B cell (primary cell): Measurements from ENCODE around the gene ANGPTL5. TPM values are rescaled to one million over a fixed set of nuclear protein-coding genes. Genes with fewer than 3 reads are reported as not detected.

ENCODE experiments used
- ATAC-seq: fragments of 200-7000 bp; cut with Tn5 transposase; one replicate; pipeline ENCODE4 v1.10.0; 2021; ENCODE audit warnings: low read depth, mild to moderate bottlenecking, moderate number of reproducible peaks, moderate library complexity
- CTCF ChIA-PET: fragments of 350-600 bp; sonication (Branson Sonifier 250); formaldehyde crosslinking; loops from one replicate; lab custom pipeline; 2021; ENCODE audit warnings: antibody characterized with exemption, inconsistent platforms; lab: Charles Lee
- POLR2A ChIA-PET: fragments of 350-600 bp; sonication (Branson Sonifier 250); formaldehyde crosslinking; loops from one replicate; lab custom pipeline; 2021; ENCODE audit warnings: antibody characterized with exemption; lab: Charles Lee
- DNase-seq: peaks from one replicate; pipeline ENCODE4 v3.0.0; 2013
- H2AFZ ChIP-seq: 2 replicates; pipeline ENCODE4 v1.6.1; 2012; ENCODE audit warnings: mild to moderate bottlenecking, low read depth, low read length; ENCODE audit not compliant: insufficient read depth, poor library complexity, severe bottlenecking
- H3K27ac ChIP-seq, 2 donors: 1 replicate in 1 of 2; 2 replicates in 1 of 2; pipeline ENCODE4 v1.5.1; 2012 to 2013; ENCODE audit warnings: low read length in 2 of 2, mild to moderate bottlenecking in 2 of 2, moderate library complexity in 1 of 2
- H3K27me3 ChIP-seq, 4 experiments: fragments of 200-600 bp in 1 of 4; sonication (generic) in 1 of 4; replicated peaks in 1 of 4; 1 replicate in 2 of 4; 2 replicates in 2 of 4; pipeline versions ENCODE4 v1.6.1 to v1.7.0; 2013 to 2016; ENCODE audit warnings: low read length in 3 of 4, mild to moderate bottlenecking in 2 of 4, mixed read lengths in 1 of 4, moderate library complexity in 1 of 4; ENCODE audit not compliant: insufficient read depth in 4 of 4, control insufficient read depth in 3 of 4; ENCODE audit errors: control extremely low read depth in 1 of 4
- H3K36me3 ChIP-seq, 2 experiments: replicated peaks in 1 of 2; 1 replicate in 1 of 2; 2 replicates in 1 of 2; pipeline versions ENCODE4 v1.6.1 to v1.7.1; 2013; ENCODE audit warnings: low read length in 1 of 2; ENCODE audit not compliant: insufficient read depth in 2 of 2, control insufficient read depth in 1 of 2; ENCODE audit errors: control extremely low read depth in 1 of 2, extremely low read depth in 1 of 2
- H3K4me1 ChIP-seq, 2 donors: fragments of 200-600 bp in 1 of 2; sonication (generic) in 1 of 2; 1 replicate in 1 of 2; 2 replicates in 1 of 2; pipeline versions ENCODE4 v1.5.1 to v1.6.1; 2013 to 2017; ENCODE audit warnings: low read length in 2 of 2; ENCODE audit not compliant: control insufficient read depth in 2 of 2, insufficient read depth in 2 of 2
- H3K4me2 ChIP-seq: replicated peaks from 2 replicates; pipeline ENCODE3; 2012; ENCODE audit warnings: mild to moderate bottlenecking, low read depth, low read length; ENCODE audit not compliant: poor library complexity, severe bottlenecking
- H3K4me3 ChIP-seq, 5 experiments: fragments of 200-600 bp in 1 of 5; sonication (generic) in 1 of 5; 1 replicate in 3 of 5; 2 replicates in 2 of 5; pipeline versions ENCODE4 v1.5.1 to v1.7.0; 2011 to 2016; ENCODE audit warnings: low read length in 4 of 5, mild to moderate bottlenecking in 4 of 5, low read depth in 2 of 5, control low read depth in 1 of 5, moderate library complexity in 1 of 5; ENCODE audit not compliant: insufficient read depth in 1 of 5; ENCODE audit errors: control extremely low read depth in 1 of 5, extremely low read depth in 1 of 5
- H3K79me2 ChIP-seq: fragments of 200-600 bp; sonication (generic); one replicate; pipeline ENCODE4 v1.6.0; 2016; ENCODE audit warnings: low read length; ENCODE audit not compliant: control insufficient read depth, insufficient read depth
- H3K9ac ChIP-seq: fragments of 200-600 bp; sonication (generic); 2 replicates; pipeline ENCODE4 v1.6.1; 2017; ENCODE audit warnings: mild to moderate bottlenecking, low read length, moderate library complexity
- H3K9me3 ChIP-seq, 3 donors: one replicate each; pipeline versions ENCODE4 v1.6.1 to v1.7.1; 2013; ENCODE audit warnings: low read length in 2 of 3; ENCODE audit not compliant: control insufficient read depth in 2 of 3, insufficient read depth in 1 of 3; ENCODE audit errors: control extremely low read depth in 1 of 3
- H4K20me1 ChIP-seq: 2 replicates; pipeline ENCODE4 v1.6.0; 2012; ENCODE audit warnings: mild to moderate bottlenecking, low read length; ENCODE audit not compliant: insufficient read depth, control insufficient read depth, poor library complexity, severe bottlenecking
- H3K27ac Mint-ChIP-seq: one replicate; pipeline ENCODE4 v1.8.0; 2021; ENCODE audit warnings: mixed read lengths
- H3K27me3 Mint-ChIP-seq: one replicate; pipeline ENCODE4 v1.8.0; 2021; ENCODE audit warnings: mixed read lengths
- H3K4me1 Mint-ChIP-seq: one replicate; pipeline ENCODE4 v1.8.0; 2021; ENCODE audit warnings: mixed read lengths
- H3K4me3 Mint-ChIP-seq: one replicate; pipeline ENCODE4 v1.8.0; 2021; ENCODE audit warnings: mixed read lengths
- H3K9me3 Mint-ChIP-seq: one replicate; pipeline ENCODE4 v1.8.0; 2022; ENCODE audit warnings: mixed read lengths; ENCODE audit not compliant: insufficient read depth
- EZH2 ChIP-seq: IDR thresholded peaks from 2 replicates; pipeline ENCODE4 v1.6.1; 2012; ENCODE audit warnings: borderline replicate concordance, low read depth, mild to moderate bottlenecking, moderate library complexity, low read length; ENCODE audit not compliant: insufficient read depth, poor library complexity, severe bottlenecking
- WGBS: methylation state at CpG from one replicate; pipeline ENCODE4 v1.1.5; 2013; ENCODE audit warnings: missing lambda C conversion rate; ENCODE audit not compliant: insufficient coverage; 5-methylcytosine and 5-hydroxymethylcytosine counted together
- intact Hi-C: fragments of 100-400 bp; cut with micrococcal nuclease; formaldehyde crosslinking; loops from one replicate; pipeline ENCODE4 v1.10.0; 2022
- polyA plus RNA-seq: library from polyadenylated mRNA; depleted of rRNA; stranded (reverse); fragments of >200 nt; gene quantifications from 2 replicates; pipeline ENCODE4 v1.2.3, GENCODE V29; 2012
- total RNA-seq, 2 donors: library from RNA; stranded (reverse); fragments of 120-200 nt in 1 of 2; gene quantifications; 1 replicate in 1 of 2; 2 replicates in 1 of 2; pipeline versions ENCODE4 v1.2.3 to v1.2.4, GENCODE V29; 2013 to 2022
- TF ChIP-seq, protein P1 (sequence below): fragments of 200-600 bp; IDR thresholded peaks from one replicate; pipeline ENCODE4 v1.8.0; 2022; ENCODE audit warnings: antibody characterized with exemption, mild to moderate bottlenecking

Gene ANGPTL5
- total and polyA plus RNA-seq, 2 donors (not counting 1 experiment from before 2014, with no cell fraction given): not detected

GRCh38 chr11:101880222-101880621 lies 36.1 kb downstream of the ANGPTL5 start:
- H3K4me3 ChIP-seq: no peak overlapping the region
- no peak overlapping the region for H3K27ac ChIP-seq
- H3K4me2 ChIP-seq: no peak overlapping the region
- DNase-seq: peak; percentile 30
- no peaks in the 10 kb centered on the region for H3K9me3 Mint-ChIP-seq
- peaks cover 48% of the 10 kb centered on the region for H3K27me3 Mint-ChIP-seq
- POLR2A ChIA-PET: no interaction called here
- no peak overlapping the region for H3K27ac Mint-ChIP-seq
- H3K4me3 Mint-ChIP-seq: no peak overlapping the region
- WGBS: 57% methylated on average over 1 of the region's 4 CpGs
- no peak for ATAC-seq
- no peaks in the 10 kb centered on the region for H3K36me3 ChIP-seq
- intact Hi-C loops: no loop called here
- no peaks in the 10 kb centered on the region for H3K9me3 ChIP-seq
- no peak overlapping the region for H2AFZ ChIP-seq
- no peak overlapping the region for H3K9ac ChIP-seq
- no peaks in the 10 kb centered on the region for H3K4me1 Mint-ChIP-seq
- H3K4me1 ChIP-seq: no peaks in the 10 kb centered on the region
- no peaks in the 10 kb centered on the region for H3K79me2 ChIP-seq
- peaks cover 0 to 11% (median 4%) of the 10 kb centered on the region in 4 experiments for H3K27me3 ChIP-seq
- TF ChIP-seq EZH2: no peak
- TF ChIP-seq, protein P1, sequence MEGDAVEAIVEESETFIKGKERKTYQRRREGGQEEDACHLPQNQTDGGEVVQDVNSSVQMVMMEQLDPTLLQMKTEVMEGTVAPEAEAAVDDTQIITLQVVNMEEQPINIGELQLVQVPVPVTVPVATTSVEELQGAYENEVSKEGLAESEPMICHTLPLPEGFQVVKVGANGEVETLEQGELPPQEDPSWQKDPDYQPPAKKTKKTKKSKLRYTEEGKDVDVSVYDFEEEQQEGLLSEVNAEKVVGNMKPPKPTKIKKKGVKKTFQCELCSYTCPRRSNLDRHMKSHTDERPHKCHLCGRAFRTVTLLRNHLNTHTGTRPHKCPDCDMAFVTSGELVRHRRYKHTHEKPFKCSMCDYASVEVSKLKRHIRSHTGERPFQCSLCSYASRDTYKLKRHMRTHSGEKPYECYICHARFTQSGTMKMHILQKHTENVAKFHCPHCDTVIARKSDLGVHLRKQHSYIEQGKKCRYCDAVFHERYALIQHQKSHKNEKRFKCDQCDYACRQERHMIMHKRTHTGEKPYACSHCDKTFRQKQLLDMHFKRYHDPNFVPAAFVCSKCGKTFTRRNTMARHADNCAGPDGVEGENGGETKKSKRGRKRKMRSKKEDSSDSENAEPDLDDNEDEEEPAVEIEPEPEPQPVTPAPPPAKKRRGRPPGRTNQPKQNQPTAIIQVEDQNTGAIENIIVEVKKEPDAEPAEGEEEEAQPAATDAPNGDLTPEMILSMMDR: peak; percentile 33
- CTCF ChIA-PET: interaction anchor here (0.8 to 4.0 kb wide), 5 partner anchors 16 to 137 kb away, joined by 3 to 23 read pairs (median 5); partner anchors contain the start of gene CEP126
- no peaks in the 10 kb centered on the region for H4K20me1 ChIP-seq

DNA sequence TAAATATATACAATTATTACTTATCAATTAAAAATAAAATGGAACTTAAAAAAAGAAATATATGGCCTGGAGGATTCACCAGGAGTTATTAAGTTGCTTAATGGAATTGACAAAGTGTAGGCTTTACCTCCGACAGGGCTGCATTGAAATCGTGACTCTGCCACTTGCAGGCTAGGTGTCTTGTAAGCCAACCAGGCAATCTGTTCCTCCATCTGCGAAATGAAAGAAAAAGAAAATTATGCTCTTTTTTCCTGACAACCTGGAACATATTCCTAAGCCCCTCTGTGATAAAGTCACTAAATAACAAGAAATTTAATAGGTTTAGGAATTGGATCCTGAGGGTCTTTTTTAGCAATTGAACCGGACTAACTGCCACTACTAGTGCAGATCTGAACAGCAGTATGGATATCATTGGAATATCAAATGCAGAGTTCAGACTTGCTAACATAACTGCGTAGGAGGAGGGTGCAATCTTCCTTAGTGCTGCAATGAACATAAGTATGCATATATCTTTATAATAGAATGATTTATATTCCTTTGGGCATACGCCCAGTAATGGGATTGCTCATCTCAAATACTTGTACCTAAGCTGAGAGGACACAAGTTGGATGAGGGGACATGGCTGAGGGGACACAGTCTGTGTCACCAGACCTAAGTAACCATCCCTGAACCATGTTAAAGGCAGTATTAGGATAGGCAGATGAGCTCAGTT lies 44.0 kb downstream of the ANGPTL5 start:
- Mint-ChIP-seq H3K27me3 (peaks cover 19% of the 10 kb centered on the region), H3K4me1 (no peaks in the 10 kb centered on the region), H3K4me3 (no peak overlapping the region), H3K9me3 (no peaks in the 10 kb centered on the region), H3K27ac (no peak overlapping the region)
- no peak overlapping the region for H2AFZ ChIP-seq
- 94% methylated on average over 4 of the region's 6 CpGs for WGBS
- ATAC-seq (no peak), DNase-seq (no peak)
- no peaks in the 10 kb centered on the region for H3K9me3 ChIP-seq
- H3K36me3 ChIP-seq: no peaks in the 10 kb centered on the region
- CTCF ChIA-PET: interaction anchor here (0.7 kb wide), 2 partner anchors 11 to 12 kb away, joined by 3 read pairs; no protein-coding TSS in a partner anchor
- POLR2A ChIA-PET: no interaction called here
- no peak overlapping the region for H3K27ac ChIP-seq
- H3K9ac ChIP-seq: no peak overlapping the region
- no peak for TF ChIP-seq EZH2
- TF ChIP-seq, protein P1: no peak
- intact Hi-C loops: no loop called here
- H3K4me1 ChIP-seq: no peaks in the 10 kb centered on the region
- no peaks in the 10 kb centered on the region for H4K20me1 ChIP-seq
- no peak overlapping the region for H3K4me2 ChIP-seq
- H3K27me3 ChIP-seq: peaks cover 0 to 5% (median 2%) of the 10 kb centered on the region in 4 experiments
- H3K4me3 ChIP-seq: no peak overlapping the region
- H3K79me2 ChIP-seq: no peaks in the 10 kb centered on the region
